GM10847 (cell line): ENCODE data around the gene ADIPOR1.

Experiments used
- POLR2A ChIP-seq: IDR thresholded peaks from 2 replicates; pipeline ENCODE4 v1.6.1; 2011; ENCODE audit not compliant: insufficient read length; ENCODE audit errors: extremely low read depth

Gene ADIPOR1, protein sequence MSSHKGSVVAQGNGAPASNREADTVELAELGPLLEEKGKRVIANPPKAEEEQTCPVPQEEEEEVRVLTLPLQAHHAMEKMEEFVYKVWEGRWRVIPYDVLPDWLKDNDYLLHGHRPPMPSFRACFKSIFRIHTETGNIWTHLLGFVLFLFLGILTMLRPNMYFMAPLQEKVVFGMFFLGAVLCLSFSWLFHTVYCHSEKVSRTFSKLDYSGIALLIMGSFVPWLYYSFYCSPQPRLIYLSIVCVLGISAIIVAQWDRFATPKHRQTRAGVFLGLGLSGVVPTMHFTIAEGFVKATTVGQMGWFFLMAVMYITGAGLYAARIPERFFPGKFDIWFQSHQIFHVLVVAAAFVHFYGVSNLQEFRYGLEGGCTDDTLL

DNA sequence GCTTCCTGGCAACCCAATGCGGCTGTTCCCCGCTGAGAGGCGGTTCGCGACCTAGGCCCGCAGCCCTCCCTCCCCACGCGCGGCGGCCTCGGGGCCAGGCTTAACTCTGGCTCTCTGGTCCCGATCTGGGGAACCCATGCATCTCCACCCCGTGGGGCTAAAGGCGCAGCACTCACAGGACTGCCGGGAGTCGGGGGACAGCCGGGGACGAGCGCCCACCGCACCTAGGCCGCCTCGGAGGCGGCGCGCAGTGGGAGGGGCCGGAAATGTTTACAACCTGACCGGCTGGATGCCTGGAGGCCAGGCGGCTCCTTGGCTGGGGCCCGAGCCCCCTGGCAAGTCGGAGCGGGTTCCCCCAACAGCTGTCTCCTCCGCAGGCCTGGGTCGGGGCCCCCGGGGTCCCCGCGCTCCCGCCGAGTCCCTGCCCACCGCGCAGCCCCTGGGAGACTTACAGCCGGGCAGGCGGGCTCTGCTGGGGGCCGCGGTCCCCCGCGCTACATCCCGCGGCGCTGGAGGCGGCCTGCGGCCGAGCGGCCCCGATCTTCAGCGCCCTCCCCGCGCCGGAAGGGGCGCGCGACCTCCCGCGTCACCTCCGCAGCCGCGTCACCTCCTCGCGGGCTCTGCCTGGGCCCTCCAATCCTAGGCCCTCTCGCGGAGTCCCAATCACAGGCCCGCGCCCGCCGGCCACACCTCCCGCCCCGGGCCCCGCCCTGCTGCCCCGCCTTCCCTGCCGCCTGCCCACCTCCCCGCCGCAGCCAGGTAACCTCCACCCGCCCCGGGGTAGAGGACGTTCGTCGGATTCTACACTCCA, at the start of gene ADIPOR1:
Gene ADIPOR1 (minus strand): TSS at position 580 of the 811 bp plus-strand sequence. CDS start 7,242 bp downstream, outside the sequence.
- peak; percentile 90 for TF ChIP-seq POLR2A

DNA sequence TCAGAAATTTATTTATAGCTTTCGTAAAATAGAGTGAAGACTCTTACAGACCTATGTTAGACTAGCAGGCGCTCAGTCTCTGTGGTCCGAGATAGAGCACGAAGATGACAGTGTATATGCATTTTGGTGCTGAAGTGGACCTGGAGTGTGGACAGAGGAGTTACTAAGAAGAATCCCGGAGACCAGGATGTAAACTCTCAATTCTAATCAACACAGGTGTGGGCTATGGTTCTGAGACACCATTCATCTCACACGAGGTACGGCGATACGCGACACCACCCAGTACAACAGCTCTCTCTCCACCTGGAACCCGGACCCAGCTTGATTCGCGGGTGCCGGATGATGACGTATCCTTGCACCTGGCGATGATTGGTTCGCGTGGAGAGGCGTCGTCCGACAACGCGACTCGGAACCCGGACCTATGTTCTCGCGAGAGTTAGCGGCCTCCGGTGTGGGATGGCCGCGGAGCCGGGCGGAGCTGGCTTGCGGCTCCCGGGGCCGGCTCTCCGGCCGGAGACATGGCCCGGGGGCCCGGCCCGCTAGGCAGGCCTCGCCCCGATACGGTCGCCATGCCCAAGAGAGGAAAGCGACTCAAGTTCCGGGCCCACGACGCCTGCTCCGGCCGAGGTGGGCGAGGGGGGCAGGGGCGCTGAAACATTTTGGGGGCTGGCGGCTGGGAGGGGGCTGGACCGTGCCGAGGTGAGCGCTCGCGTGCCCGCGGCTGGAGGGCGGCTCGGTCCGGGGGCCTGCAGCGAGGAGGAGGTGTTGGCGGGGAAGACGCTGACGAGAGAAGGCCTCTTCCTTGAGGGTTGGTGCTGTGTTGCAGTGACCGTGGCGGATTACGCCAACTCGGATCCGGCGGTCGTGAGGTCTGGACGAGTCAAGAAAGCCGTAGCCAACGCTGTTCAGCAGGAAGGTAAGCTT, 49.1 kb upstream of the ADIPOR1 start, which contains the start of gene TMEM183A:
Gene TMEM183A (plus strand): TSS at position 427 of the 924 bp plus-strand sequence. CDS start 92 bp downstream, at position 519.
- TF ChIP-seq POLR2A: peak; percentile 96

DNA sequence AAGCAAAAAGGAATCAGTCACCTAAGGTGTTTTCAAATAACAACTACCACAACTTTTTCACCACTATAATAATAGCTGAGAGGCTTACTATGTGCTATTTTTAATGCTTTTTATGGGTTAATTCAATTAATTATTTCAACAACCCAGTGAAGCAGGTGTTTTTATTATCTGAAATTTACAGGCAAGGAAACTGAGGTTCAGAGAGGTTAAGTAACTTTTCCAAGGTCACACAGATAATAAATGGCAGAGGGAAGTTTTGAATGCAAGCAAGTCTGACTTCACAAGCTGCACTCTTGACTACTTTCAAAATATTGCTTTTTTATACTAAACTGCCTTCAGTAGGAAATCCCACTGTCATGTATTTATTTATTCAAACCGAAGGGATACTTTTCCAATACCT, 44.8 kb upstream of the ADIPOR1 start:
- no peak for TF ChIP-seq POLR2A

DNA sequence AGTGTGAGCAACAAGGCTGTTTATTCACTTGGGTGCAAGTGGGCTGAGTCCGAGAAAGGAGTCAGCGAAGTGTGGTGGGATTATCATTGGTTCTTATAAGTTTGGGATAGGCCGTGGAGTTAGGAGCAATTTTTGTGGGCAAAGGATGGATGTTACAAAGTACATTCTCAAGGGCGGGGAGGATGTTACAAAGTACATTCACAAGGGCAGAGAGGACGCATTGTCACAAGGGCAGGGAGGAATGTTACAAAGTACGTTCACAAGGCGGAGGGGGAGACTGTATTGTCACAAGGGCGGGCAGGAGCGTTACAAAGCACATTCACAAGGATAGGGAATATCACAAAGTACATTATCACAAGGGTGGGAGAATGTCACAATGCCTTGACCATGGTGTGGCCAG, 43.9 kb upstream of the ADIPOR1 start:
- TF ChIP-seq POLR2A: no peak

DNA sequence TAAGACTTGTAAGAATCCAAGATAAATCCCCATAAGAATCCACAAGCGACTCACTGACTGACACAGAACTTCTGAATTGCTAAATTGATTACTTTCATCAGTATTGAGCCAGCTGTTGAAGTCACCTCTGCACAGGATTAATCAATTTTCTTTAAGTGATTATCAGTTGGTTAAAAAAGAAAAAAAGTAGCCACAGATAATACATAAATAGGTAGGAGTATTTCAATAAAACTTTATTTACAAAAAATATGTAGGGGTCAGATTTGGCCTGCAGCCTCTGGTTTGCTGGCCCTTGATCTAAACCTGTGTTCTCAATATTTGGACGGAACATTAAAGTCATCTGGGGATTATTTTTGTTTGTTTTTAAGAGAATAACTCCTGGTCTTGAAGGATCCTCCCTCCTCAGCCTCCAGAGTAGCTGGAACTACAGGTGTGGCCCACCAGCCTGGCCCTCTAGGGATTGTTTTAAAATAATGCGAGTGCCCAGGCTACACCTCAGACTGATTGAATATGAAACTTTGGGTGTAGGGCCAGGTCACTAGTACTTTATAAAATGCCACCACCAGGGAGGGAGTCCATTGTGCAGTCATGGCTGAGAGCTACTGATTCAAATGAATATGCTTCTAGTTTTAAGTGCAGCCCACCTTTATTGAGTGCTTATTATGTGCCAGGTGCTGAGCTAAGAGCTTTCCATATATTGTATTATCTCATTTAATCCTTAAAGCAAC, 42.3 kb upstream of the ADIPOR1 start:
- no peak for TF ChIP-seq POLR2A

DNA sequence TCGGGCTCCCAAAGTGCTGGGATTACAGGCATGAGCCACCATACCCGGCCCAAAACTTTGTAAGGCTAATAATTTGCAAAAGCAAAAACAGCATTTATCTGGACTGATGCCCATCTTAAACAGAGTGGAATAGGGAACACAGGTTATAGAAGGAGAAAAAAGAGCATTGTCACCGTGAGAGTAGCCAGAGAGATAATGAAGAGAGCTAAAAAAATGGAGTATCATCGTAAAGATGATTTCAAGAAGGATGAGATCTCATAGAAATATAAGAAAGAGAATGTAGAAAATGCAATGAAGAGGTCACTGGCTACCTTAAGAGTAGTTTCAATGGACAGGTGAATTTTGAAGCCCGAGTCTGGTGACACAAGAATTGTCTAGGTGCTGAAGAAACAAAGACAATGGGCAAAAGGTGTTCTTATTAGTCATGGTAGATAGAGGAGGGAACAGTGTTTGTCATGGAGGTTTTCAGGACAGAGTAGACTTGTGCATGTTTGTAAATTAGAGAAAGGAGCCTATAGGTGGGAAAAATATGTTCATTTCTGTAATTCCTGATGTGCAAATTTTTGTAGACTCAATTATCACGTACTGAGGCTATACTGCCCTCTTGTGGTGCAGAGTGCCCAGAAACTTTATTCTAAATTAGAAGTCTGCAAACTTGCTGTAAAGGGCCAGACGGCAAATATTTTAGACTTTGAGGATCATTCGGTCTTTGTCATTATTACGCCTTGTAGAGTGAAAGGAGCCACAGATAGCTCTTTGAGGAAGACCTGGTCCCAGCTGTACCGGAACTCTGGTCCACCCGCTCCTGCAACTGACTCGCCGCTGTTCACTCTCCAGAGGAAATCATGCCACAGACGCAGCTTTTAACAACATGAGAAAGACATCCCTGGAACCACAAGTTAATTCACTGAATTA, 41.0 kb upstream of the ADIPOR1 start:
- TF ChIP-seq POLR2A: no peak

DNA sequence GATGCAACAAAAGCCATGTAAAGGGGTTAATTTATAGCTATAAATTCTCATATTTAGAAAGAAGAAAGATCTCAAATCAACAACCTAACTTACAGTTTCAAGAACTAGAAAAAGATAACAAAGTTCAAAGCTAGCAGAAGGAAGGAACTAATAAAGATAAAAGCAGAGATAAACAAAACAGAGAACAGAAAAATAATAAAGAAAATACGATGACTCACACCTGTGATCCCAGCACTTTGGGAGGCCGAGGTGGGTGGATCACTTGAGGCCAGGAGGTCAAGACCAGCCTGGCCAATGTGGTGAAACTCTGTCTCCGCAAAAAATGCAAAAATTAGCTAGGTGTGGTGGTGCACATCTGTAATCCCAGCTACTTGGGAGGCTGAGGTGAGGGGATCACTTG, 36.6 kb upstream of the ADIPOR1 start:
- no peak for TF ChIP-seq POLR2A

DNA sequence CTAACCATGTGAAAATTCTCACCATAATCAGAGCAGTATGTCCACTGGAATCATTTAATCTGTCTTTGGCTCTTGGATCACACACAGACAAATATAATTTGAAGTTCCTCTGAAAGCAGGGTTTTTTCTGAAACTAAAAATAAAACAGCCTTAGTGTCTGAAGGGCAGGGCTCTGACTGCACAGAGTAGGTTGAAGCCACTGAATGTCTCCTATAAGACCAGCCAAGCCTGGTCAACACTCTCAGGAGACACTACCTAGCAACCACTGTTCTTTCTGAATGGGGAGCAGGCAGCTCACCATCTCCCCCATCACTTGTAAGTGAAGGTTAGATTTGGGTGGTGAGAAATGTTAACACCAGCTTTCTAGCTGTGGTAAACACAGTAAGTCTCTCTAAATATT, 33.0 kb upstream of the ADIPOR1 start:
- no peak for TF ChIP-seq POLR2A

DNA sequence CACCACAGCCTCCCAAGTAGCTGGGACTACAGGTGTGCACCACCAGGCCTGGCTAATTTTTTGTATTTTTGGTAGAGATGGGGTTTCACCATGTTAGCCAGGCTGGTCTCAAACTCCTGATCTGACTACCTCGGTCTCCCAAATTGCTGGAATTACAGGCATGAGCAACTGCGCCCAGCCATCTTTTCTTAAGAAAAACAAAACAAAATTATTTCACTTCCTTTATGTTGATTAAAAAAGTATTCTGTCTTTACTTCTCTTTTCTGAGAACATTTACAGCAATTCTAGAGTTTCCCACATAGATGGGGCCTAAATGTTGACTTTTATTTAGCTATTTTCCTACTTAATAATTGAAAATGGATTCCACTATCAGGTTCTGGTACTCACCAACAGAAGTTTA, 31.8 kb upstream of the ADIPOR1 start:
- TF ChIP-seq POLR2A: no peak

DNA sequence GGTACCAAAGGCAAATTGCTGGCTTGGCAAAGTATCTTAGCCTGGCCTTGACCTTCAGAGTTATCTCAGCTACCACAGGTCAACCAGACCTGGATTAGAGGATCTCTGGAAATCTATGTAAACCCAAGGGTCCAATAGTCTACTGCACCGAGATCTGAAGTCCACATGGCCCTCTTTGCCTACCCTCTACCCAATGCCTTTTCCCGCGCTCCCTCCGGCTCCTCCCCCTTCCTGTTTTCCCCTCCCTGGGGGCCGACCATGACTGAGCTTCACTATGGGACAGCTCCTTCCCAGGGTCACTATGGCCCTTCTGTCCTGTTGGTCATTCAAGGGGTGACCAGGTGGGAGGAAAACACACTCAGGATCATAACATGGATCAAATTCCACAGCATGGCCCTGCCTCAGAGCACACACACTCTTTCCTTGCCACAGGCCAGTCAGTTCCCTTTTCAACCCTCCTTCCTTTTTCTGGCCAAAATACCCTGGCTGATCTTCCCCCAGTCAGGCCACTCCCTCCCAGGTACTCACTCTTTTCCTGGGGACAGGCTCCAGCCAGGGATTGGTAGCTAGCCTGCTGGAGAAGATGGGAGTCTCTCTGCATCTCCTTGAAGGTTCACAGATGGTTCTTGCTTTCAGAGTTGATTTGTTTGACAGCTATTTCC, 29.9 kb upstream of the ADIPOR1 start:
- no peak for TF ChIP-seq POLR2A

DNA sequence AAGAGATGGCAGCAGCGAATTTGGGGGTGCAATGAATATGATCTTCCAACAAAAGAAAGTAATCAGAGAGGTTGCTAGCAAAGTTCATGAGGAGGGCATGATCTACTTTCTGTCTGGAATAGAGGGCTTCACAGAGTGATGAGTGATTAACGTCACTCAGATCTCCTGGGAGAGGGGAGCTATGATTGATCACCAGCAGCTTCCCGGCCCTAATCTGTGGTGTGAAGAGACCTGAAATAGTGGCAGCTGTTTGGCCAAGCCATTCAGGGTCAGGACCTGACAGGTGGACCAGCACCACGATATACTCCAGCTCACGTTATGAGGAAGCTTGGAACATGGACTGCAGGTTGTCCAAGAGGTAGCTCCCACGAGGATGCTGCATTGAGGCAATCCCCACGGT, 29.1 kb upstream of the ADIPOR1 start:
- TF ChIP-seq POLR2A: no peak

DNA sequence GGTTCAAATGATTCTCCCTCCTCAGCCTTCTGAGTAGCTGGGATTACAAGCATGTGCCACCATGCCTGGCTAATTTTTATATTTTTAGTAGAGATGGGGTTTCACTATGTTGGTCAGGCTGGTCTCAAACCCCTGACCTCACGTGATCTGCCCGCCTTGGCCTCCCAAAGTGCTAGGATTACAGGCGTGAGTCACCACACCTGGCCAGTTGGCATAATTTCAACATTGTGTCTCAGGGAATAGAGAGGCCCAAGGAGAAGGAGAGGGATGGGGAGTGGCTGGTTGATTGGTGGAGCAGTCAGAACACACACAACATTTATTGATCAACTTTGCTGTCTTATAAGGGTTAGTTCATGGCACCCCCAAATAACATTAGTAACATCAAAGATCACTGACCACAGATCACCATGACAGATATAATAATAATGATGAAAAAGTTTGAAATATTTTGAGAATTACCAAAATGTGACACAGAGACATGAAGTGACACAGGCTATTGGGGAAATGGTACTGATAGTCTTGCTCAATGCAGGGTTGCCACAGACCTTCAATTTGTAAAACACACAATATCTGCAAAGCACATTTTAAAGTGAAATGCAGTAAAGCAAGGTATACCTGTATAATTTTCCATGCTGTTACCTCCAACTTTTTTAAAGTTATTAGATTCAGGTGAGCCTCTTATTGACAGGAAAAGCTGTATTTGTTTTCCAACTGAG, 24.8 kb upstream of the ADIPOR1 start:
- no peak for TF ChIP-seq POLR2A
